ENCODE results near the gene ATM. TPM values are rescaled to one million over a fixed set of nuclear protein-coding genes. Genes with fewer than 3 reads are reported as not detected.
A peak's percentile ranks its signal among the peaks of the same experiment; 100 is the strongest.

Gene ATM
- total RNA-seq, 1 donor from 2014 or later: 184 TPM

DNA sequence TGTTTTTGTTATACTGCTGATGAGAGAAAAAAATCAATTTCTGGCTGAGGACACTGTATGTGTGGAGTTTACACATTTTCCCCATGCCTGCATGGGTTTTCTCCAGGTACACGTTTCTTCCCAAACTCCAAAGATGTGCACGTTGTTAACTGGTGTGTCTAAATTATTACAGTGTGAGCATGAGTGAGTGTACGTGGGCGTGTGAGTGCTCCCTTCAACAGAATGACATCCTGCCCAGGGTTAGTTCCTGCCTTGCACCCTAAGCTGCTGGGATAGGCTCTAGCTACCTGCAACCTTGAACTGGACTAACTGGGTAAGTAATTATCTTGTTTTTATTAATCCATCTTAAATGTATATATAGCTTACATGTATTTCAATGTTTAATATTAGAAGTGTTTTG lies 5.9 kb upstream of the ATM start:
- intact Hi-C loops (cut with micrococcal nuclease): no loop called here
- POLR2A ChIA-PET: no interaction called here
- no peak for TF ChIP-seq CTCF (IDR thresholded peaks at IDR 0.05)
- ATAC-seq (ENCODE audit: low read depth) (no peak), DNase-seq (no peak)
- no peaks in the 10 kb centered on the region for H3K27me3 Mint-ChIP-seq
- H3K4me3 Mint-ChIP-seq: no peak overlapping the region
- CTCF ChIA-PET: no interaction called here
- H3K27ac Mint-ChIP-seq: no peak overlapping the region
- H3K4me1 Mint-ChIP-seq: peaks cover 66% of the 10 kb centered on the region
- H3K36me3 Mint-ChIP-seq (ENCODE audit: low read depth): peaks cover 65% of the 10 kb centered on the region
- H3K9me3 Mint-ChIP-seq: no peaks in the 10 kb centered on the region

DNA sequence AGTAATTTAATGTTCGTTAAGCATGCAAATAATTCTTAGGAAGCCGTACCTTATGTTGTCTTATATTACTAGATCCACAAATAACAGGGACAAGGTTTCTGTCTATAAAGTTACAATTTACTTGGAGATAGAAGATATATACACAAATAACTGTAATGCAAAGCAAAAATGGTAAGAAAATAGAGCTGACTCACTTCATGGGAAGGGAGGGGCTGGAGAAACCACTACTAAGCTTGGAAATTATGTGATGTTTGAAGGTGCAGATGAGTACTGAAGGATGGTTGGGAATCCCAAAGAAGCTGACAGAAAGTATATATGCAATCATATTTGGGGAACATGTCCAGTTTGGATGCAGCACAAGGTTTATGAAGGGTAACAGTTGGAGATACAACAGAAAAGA lies 4.4 kb upstream of the ATM start:
- Mint-ChIP-seq H3K4me1 (peaks cover 65% of the 10 kb centered on the region), H3K27me3 (no peaks in the 10 kb centered on the region), H3K9me3 (no peaks in the 10 kb centered on the region), H3K4me3 (peak overlapping the region; percentile 1), H3K27ac (no peak overlapping the region), H3K36me3 (ENCODE audit: low read depth) (peaks cover 58% of the 10 kb centered on the region)
- ATAC-seq (ENCODE audit: low read depth) (no peak), DNase-seq (no peak)
- no peak for TF ChIP-seq CTCF (IDR thresholded peaks at IDR 0.05)
- intact Hi-C loops (cut with micrococcal nuclease): no loop called here
- ChIA-PET CTCF (no interaction called here), POLR2A (interaction anchor here (0.5 to 1.4 kb wide), 2 partner anchors 20 to 25 kb away, joined by 6 read pairs; no protein-coding TSS in a partner anchor)

DNA sequence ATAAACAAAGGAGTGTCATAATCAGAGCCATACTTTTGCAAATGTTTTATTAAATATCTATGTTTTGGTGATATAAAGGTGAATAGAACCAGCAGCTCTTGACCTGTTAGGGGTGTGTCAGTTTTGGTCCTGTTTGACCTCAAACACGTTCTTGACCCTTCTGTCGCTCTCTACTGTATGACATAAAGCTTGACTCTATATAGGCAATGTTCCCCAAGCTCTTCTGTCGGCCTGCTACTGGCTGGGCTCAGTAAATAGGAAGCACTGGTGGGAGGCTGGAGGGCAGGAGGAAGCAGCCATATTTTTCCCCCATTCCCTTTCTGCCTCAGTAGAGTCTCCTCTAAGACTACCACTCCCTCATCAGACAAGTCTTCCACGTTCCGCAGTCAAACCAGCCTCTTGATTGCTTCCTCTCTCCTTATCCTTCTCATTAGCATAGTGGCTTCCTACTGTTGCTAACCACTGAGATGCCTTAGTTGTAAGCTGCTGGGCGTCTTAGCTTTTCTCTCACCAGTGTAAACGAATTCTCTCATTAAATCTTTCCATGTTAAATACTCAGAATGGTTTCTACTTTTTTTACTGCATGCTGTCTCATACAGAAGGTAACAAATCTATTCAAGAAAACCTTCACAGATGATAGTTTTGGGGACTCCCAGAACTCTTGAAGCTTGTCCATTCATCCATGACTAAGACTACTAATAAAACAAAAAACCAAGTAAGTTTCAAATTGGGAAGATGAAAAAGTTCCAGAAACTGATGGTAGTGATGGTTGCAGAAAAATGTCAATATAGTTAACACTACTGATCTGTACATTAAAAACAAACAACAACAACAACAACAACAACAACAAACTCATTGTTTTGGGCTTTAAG lies 3.7 kb upstream of the ATM start:
- Mint-ChIP-seq H3K4me1 (peaks cover 58% of the 10 kb centered on the region), H3K4me3 (no peak overlapping the region), H3K27me3 (no peaks in the 10 kb centered on the region), H3K9me3 (no peaks in the 10 kb centered on the region), H3K36me3 (ENCODE audit: low read depth) (peaks cover 51% of the 10 kb centered on the region), H3K27ac (peak overlapping the region; percentile 57)
- intact Hi-C loops (cut with micrococcal nuclease): no loop called here
- no peak for ATAC-seq (ENCODE audit: low read depth)
- ChIA-PET CTCF (no interaction called here), POLR2A (interaction anchor here (1.4 kb wide), 1 partner anchor 20 kb away, joined by 6 read pairs; no protein-coding TSS in a partner anchor)
- no peak for TF ChIP-seq CTCF (IDR thresholded peaks at IDR 0.05)
- no peak for DNase-seq

GRCh38 chr11:108220721-108221336 lies 2.0 kb upstream of the ATM start:
- ChIA-PET CTCF (interaction anchor here (1.0 to 1.2 kb wide), 2 partner anchors 12 to 212 kb away, joined by 3 read pairs; partner anchors contain the start of gene CUL5), POLR2A (interaction anchor here (1.9 to 8.9 kb wide), 4 partner anchors 18 to 444 kb away, joined by 9 to 210 read pairs (median 14); partner anchors contain the start of genes CUL5 and DDX10)
- H3K4me3 Mint-ChIP-seq: no peak overlapping the region
- H3K36me3 Mint-ChIP-seq (ENCODE audit: low read depth): peaks cover 46% of the 10 kb centered on the region
- H3K27me3 Mint-ChIP-seq: no peaks in the 10 kb centered on the region
- ATAC-seq (ENCODE audit: low read depth): no peak
- H3K9me3 Mint-ChIP-seq: no peaks in the 10 kb centered on the region
- TF ChIP-seq CTCF (IDR thresholded peaks at IDR 0.05): no peak
- H3K27ac Mint-ChIP-seq: peak overlapping the region; percentile 42
- intact Hi-C loops (cut with micrococcal nuclease): loop anchor here (5.0 to 10.0 kb wide), 2 partner anchors 274 to 764 kb away; partner anchors contain the start of genes CWF19L2 and POGLUT3
- DNase-seq: no peak
- peaks cover 52% of the 10 kb centered on the region for H3K4me1 Mint-ChIP-seq

- H3K9me3 Mint-ChIP-seq: no peaks in the 10 kb centered on the region
- H3K27ac Mint-ChIP-seq: no peak overlapping the region
- H3K4me1 Mint-ChIP-seq: peaks cover 52% of the 10 kb centered on the region
- DNase-seq (no peak), ATAC-seq (ENCODE audit: low read depth) (no peak)
- intact Hi-C loops (cut with micrococcal nuclease): loop anchor here (5.0 to 10.0 kb wide), 2 partner anchors 273 to 764 kb away; partner anchors contain the start of genes CWF19L2 and POGLUT3
- H3K27me3 Mint-ChIP-seq: no peaks in the 10 kb centered on the region
- H3K4me3 Mint-ChIP-seq: no peak overlapping the region
- ChIA-PET POLR2A (interaction anchor here (0.9 to 8.9 kb wide), 10 partner anchors 15 to 444 kb away, joined by 3 to 210 read pairs (median 6); partner anchors contain the start of genes C11orf65, CUL5 and DDX10), CTCF (interaction anchor here (1.0 to 2.7 kb wide), 3 partner anchors 12 to 212 kb away, joined by 3 to 34 read pairs (median 3); partner anchors contain the start of gene CUL5)
- H3K36me3 Mint-ChIP-seq (ENCODE audit: low read depth): peaks cover 46% of the 10 kb centered on the region
- TF ChIP-seq CTCF (IDR thresholded peaks at IDR 0.05): no peak
These were observed 1.5 kb upstream of the ATM start for GRCh38 chr11:108221371-108221770.

Measured in activated B cell treated with CpG ODN at 0.5 μM for 24 hours (primary cell).